HCT116 (cell line): ENCODE results near the gene DHRSX. TPM values are rescaled to one million over a fixed set of nuclear protein-coding genes. Genes with fewer than 3 reads are reported as not detected.
"Not testable (repeated sequence)": the region's sequence is repeated elsewhere in the genome, so short reads cannot be mapped to it uniquely, and the experiment has no call there.

Experiments used
- ATAC-seq: fragments of 200-7000 bp; cut with Tn5 transposase; 2 replicates; pipeline ENCODE4 v1.9.1; 2020; ENCODE audit warnings: mild to moderate bottlenecking, moderate library complexity
- BruUV-seq: library from RNA; stranded (reverse); fragments of 400-500 nt; replicated peaks from 2 replicates; lab custom pipeline; 2021; lab: Mats Ljungman, UMichigan
- CTCF ChIA-PET: fragments of 300-600 bp; sonication (Branson Sonifier 250); formaldehyde crosslinking; loops from one replicate; lab custom pipeline; 2021; ENCODE audit warnings: antibody characterized with exemption; lab: Charles Lee
- POLR2A ChIA-PET: fragments of 300-600, 350-600 bp; sonication (Branson Sonifier 250); formaldehyde crosslinking; loops from one replicate; lab custom pipeline; 2021; ENCODE audit warnings: antibody characterized with exemption; lab: Charles Lee
- RAD21 ChIA-PET, 2 experiments: fragments of 300-600 bp; sonication (Branson Sonifier 250); formaldehyde crosslinking; loops; one replicate each; lab custom pipeline; 2023; ENCODE audit warnings: low total read pairs in 2 of 2; ENCODE audit not compliant: uncharacterized antibody in 2 of 2, unreplicated experiment in 2 of 2, low non-redundant PET in 1 of 2; lab: Charles Lee
- DNase-seq: peaks from one replicate; pipeline ENCODE4 v3.0.0-alpha.2; 2010; ENCODE audit warnings: low read depth, low spot score
- H2AFZ ChIP-seq: fragments of 200-600 bp; shearing (Covaris generic), sonication (generic); 2 replicates; pipeline ENCODE4 v1.6.1; 2017; ENCODE audit warnings: low read depth, mixed run types, mixed read lengths, antibody characterized with exemption, low read length; ENCODE audit not compliant: poor library complexity, severe bottlenecking
- H3K27ac ChIP-seq: 2 replicates; pipeline ENCODE4 v1.5.1; 2012; ENCODE audit warnings: low read depth, low read length
- H3K27me3 ChIP-seq: fragments of 200-600 bp; sonication (generic); 2 replicates; pipeline ENCODE4 v1.6.1; 2016; ENCODE audit warnings: mixed run types, low read length, mixed read lengths; ENCODE audit not compliant: insufficient read depth
- H3K36me3 ChIP-seq, 2 experiments: fragments of 200-500 bp in 1 of 2; fragments of 200-600 bp in 1 of 2; sonication (Bioruptor generic) in 1 of 2; sonication (generic) in 1 of 2; 2 replicates each; pipeline versions ENCODE4 v1.5.1 to v1.6.1; 2014 to 2016; ENCODE audit warnings: low read length in 2 of 2, inconsistent platforms in 1 of 2, mixed read lengths in 1 of 2, mixed run types in 1 of 2; ENCODE audit not compliant: insufficient read depth in 2 of 2, control insufficient read depth in 1 of 2
- H3K4me1 ChIP-seq, 2 experiments: fragments of 200-600 bp in 1 of 2; sonication (generic) in 1 of 2; 2 replicates each; pipeline versions ENCODE4 v1.5.1 to v1.6.1; 2012 to 2017; ENCODE audit warnings: low read length in 2 of 2, inconsistent platforms in 1 of 2, mild to moderate bottlenecking in 1 of 2, mixed read lengths in 1 of 2, mixed run types in 1 of 2, moderate library complexity in 1 of 2; ENCODE audit not compliant: insufficient read depth in 2 of 2, control insufficient read depth in 1 of 2
- H3K4me2 ChIP-seq: fragments of 200-600 bp; sonication (generic); 2 replicates; pipeline ENCODE4 v1.6.1; 2017; ENCODE audit warnings: mixed run types, low read length, mixed read lengths
- H3K4me3 ChIP-seq, 2 experiments: fragments of 200-600 bp in 1 of 2; sonication (generic) in 1 of 2; replicated peaks in 1 of 2; 2 replicates each; pipeline ENCODE4 v1.5.1; 2011 to 2016; ENCODE audit warnings: low read length in 2 of 2, control low read depth in 1 of 2, low read depth in 1 of 2, mild to moderate bottlenecking in 1 of 2, mixed read lengths in 1 of 2, mixed run types in 1 of 2
- H3K79me2 ChIP-seq: fragments of 200-600 bp; sonication (generic); 2 replicates; pipeline ENCODE4 v1.6.1; 2017; ENCODE audit warnings: mild to moderate bottlenecking, mixed run types, low read length, moderate library complexity, mixed read lengths; ENCODE audit not compliant: insufficient read depth
- H3K9ac ChIP-seq: fragments of 200-600 bp; sonication (generic); 2 replicates; pipeline ENCODE4 v1.6.1; 2016; ENCODE audit warnings: low read length, mixed read lengths
- H3K9me2 ChIP-seq: fragments of 200-600 bp; sonication (generic), shearing (Covaris generic); 2 replicates; pipeline ENCODE4 v1.6.1; 2017; ENCODE audit warnings: mixed run types, mild to moderate bottlenecking, moderate library complexity; ENCODE audit not compliant: insufficient read depth
- H3K9me3 ChIP-seq, 2 experiments: fragments of 200-500 bp in 1 of 2; fragments of 200-600 bp in 1 of 2; sonication (Bioruptor generic) in 1 of 2; sonication (generic) in 1 of 2; 2 replicates each; pipeline ENCODE4 v1.6.1; 2014 to 2017; ENCODE audit warnings: low read length in 2 of 2, mixed read lengths in 2 of 2, inconsistent platforms in 1 of 2, low read depth in 1 of 2, mild to moderate bottlenecking in 1 of 2, mixed run types in 1 of 2, moderate library complexity in 1 of 2; ENCODE audit not compliant: control insufficient read depth in 1 of 2, insufficient read depth in 1 of 2
- H4K20me1 ChIP-seq: fragments of 200-600 bp; sonication (generic), shearing (Covaris generic); 2 replicates; pipeline ENCODE4 v1.6.1; 2017; ENCODE audit warnings: mixed run types, mild to moderate bottlenecking, moderate library complexity; ENCODE audit not compliant: insufficient read depth
- CEBPB ChIP-seq: IDR thresholded peaks from 2 replicates; pipeline ENCODE4 v1.6.1; 2012; ENCODE audit warnings: low read depth
- CTCF ChIP-seq, 3 experiments: fragments of 200-600 bp in 1 of 3; sonication (generic) in 1 of 3; IDR thresholded peaks in 2 of 3; conservative IDR thresholded peaks in 1 of 3; 2 replicates each; pipeline ENCODE4 v1.5.1; 2012 to 2017; ENCODE audit warnings: low read depth in 2 of 3, low read length in 2 of 3, antibody characterized with exemption in 1 of 3, borderline replicate concordance in 1 of 3, control low read depth in 1 of 3, mild to moderate bottlenecking in 1 of 3, mixed read lengths in 1 of 3, mixed run types in 1 of 3, moderate library complexity in 1 of 3; ENCODE audit not compliant: insufficient read depth in 1 of 3
- EZH2 ChIP-seq: fragments of 200-600 bp; sonication (generic); IDR thresholded peaks from 2 replicates; pipeline ENCODE4 v1.6.1; 2017; ENCODE audit warnings: antibody characterized with exemption, mixed run types
- intact Hi-C: fragments of 100-400 bp; cut with micrococcal nuclease; formaldehyde crosslinking; loops from 2 replicates; pipeline ENCODE4 v1.10.0; 2022
- total RNA-seq: library from RNA; stranded (reverse); gene quantifications from one replicate; pipeline ENCODE4 v1.2.1, GENCODE V29; 2021; ENCODE audit not compliant: unreplicated experiment

The DHRSX gene
- total RNA-seq, 1 experiment from 2014 or later, result 11.9 TPM

- no peak for DNase-seq
- ChIA-PET POLR2A (no interaction called here), RAD21 (no interaction called here), CTCF (no interaction called here)
- H3K36me3 ChIP-seq, result no peaks in the 10 kb centered on the region
- ATAC-seq, result no peak
- H3K4me3 ChIP-seq, result no peak overlapping the region
- H3K27ac ChIP-seq, result no peak overlapping the region
- H3K79me2 ChIP-seq, result no peaks in the 10 kb centered on the region
- TF ChIP-seq CTCF (IDR thresholded peaks at IDR 0.05 in 2 of 3, conservative IDR thresholded peaks at IDR 0.05 in 1 of 3; ENCODE audit: borderline replicate concordance in 1 of 3, insufficient read depth in 1 of 3, low read depth in 2 of 3, low read length in 2 of 3), result no peak
- TF ChIP-seq EZH2, result no peak
- TF ChIP-seq CEBPB, result no peak
- intact Hi-C loops, result no loop called here
- no peaks in the 10 kb centered on the region for H4K20me1 ChIP-seq
- H3K4me2 ChIP-seq, result no peak overlapping the region
- peaks cover 0 to 3% of the 10 kb centered on the region in 2 experiments; a peak in 2 of 4 replicates for H3K9me3 ChIP-seq
- no peaks in the 10 kb centered on the region for H3K27me3 ChIP-seq
- no peak overlapping the region for H2AFZ ChIP-seq
- no TSS peak for BruUV-seq
- no peaks in the 10 kb centered on the region for H3K9me2 ChIP-seq
- H3K9ac ChIP-seq, result no peak overlapping the region
- no peaks in the 10 kb centered on the region for H3K4me1 ChIP-seq
Measured at GRCh38 chrX:2220296-2220695, 280.5 kb downstream of the DHRSX start.

GRCh38 chrX:2214138-2214823 is 286.5 kb downstream of the DHRSX start:
- H3K79me2 ChIP-seq, ATAC-seq, CTCF ChIA-PET, H3K4me2 ChIP-seq, H3K36me3 ChIP-seq, H3K27me3 ChIP-seq, intact Hi-C loops, H3K9me2 ChIP-seq, DNase-seq, RAD21 ChIA-PET, POLR2A ChIA-PET, H3K9me3 ChIP-seq, H2AFZ ChIP-seq, H3K4me1 ChIP-seq, H3K9ac ChIP-seq, H4K20me1 ChIP-seq, H3K4me3 ChIP-seq, BruUV-seq: not testable (repeated sequence)
- 0 out of 2 replicates have a peak overlapping the region, but pooled peaks have one; percentile 19 for H3K27ac ChIP-seq

GRCh38 chrX:2211667-2212066 is 289.1 kb downstream of the DHRSX start:
- H3K27me3 ChIP-seq, H2AFZ ChIP-seq, RAD21 ChIA-PET, H3K36me3 ChIP-seq, CTCF ChIA-PET, H3K9me3 ChIP-seq, H3K4me2 ChIP-seq, H3K9ac ChIP-seq, BruUV-seq, H3K9me2 ChIP-seq, H3K4me1 ChIP-seq, H3K79me2 ChIP-seq, H3K4me3 ChIP-seq, POLR2A ChIA-PET, intact Hi-C loops, H4K20me1 ChIP-seq, H3K27ac ChIP-seq, DNase-seq, ATAC-seq: not testable (repeated sequence)
